RWPE1 (cell line): ENCODE data around the gene INTS11.

Source experiments
- CTCF ChIA-PET: fragments of 350-600 bp; sonication (Branson Sonifier 250); formaldehyde crosslinking; extraction: SDS; loops from one replicate; lab custom pipeline; 2021; lab: Yijun Ruan, JAX
- POLR2A ChIA-PET: fragments of 400-600 bp; formaldehyde crosslinking; extraction: SDS; loops from one replicate; lab custom pipeline; 2020; ENCODE audit warnings: antibody characterized with exemption; ENCODE audit not compliant: low non-redundant PET; lab: Yijun Ruan, JAX
- DNase-seq: peaks from one replicate; pipeline ENCODE4 v3.0.0; 2012; ENCODE audit warnings: low spot score
- H3K27ac ChIP-seq: fragments of 450-650 bp; 2 replicates; pipeline ENCODE4 v1.5.1; 2017
- TF ChIP-seq, protein P1 (sequence below): fragments of 450-650 bp; conservative IDR thresholded peaks from 2 replicates; pipeline ENCODE4 v1.5.1; 2017; ENCODE audit warnings: low read depth, mild to moderate bottlenecking

Gene INTS11

DNA sequence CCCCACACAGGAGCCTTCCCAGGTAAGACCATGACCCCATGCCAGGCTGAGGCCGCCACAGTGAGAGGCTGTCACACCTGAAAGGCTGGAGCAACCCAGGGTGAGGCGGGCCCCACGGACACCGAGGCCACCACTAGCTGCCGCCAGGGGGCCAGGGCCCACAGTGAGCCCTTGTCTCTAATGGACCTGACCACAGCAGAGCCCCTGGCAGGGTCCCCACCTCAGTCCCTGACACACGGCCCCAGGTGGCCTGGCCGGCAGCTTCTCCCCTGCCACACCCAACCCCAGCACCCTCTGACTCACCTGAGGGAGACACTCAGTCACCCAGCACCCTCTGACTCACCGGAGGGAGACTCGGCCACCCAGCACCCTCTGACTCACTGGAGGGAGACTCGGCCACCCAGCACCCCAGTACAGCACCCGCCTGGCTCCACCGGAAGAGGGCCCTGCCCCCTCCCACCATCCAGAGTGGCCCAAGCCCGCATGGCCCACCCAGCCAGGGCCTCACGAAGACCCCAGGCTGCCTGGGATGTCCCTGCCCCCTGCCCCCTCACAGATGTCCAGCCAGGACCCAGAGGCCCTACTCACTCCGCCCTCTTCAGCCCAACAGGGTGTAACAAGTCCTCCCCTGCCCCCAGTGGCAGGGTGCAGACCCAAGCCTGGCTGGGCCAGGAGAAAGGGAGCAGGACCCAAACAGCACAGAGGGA lies 20.3 kb upstream of the INTS11 start:
- CTCF ChIA-PET = interaction anchor here (0.5 to 1.5 kb wide), 6 partner anchors 11 to 1103 kb away, joined by 3 to 6 read pairs (median 5); no protein-coding TSS in a partner anchor

GRCh38 chr1:1343811-1344421 lies 19.5 kb upstream of the INTS11 start:
- DNase-seq = no peak
- TF ChIP-seq, protein P1, sequence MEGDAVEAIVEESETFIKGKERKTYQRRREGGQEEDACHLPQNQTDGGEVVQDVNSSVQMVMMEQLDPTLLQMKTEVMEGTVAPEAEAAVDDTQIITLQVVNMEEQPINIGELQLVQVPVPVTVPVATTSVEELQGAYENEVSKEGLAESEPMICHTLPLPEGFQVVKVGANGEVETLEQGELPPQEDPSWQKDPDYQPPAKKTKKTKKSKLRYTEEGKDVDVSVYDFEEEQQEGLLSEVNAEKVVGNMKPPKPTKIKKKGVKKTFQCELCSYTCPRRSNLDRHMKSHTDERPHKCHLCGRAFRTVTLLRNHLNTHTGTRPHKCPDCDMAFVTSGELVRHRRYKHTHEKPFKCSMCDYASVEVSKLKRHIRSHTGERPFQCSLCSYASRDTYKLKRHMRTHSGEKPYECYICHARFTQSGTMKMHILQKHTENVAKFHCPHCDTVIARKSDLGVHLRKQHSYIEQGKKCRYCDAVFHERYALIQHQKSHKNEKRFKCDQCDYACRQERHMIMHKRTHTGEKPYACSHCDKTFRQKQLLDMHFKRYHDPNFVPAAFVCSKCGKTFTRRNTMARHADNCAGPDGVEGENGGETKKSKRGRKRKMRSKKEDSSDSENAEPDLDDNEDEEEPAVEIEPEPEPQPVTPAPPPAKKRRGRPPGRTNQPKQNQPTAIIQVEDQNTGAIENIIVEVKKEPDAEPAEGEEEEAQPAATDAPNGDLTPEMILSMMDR = no peak
- ChIA-PET POLR2A (interaction anchor here (0.9 kb wide), 1 partner anchor 34 kb away, joined by 6 read pairs; no protein-coding TSS in a partner anchor), CTCF (interaction anchor here (0.7 to 1.1 kb wide), 2 partner anchors 29 to 45 kb away, joined by 4 to 6 read pairs; no protein-coding TSS in a partner anchor)
- peak overlapping the region; percentile 98 for H3K27ac ChIP-seq

More for the DNA sequence above, 20.3 kb upstream of the INTS11 start:
- POLR2A ChIA-PET = interaction anchor here (0.9 kb wide), 1 partner anchor 35 kb away, joined by 6 read pairs; no protein-coding TSS in a partner anchor
- peak overlapping the region; percentile 98 for H3K27ac ChIP-seq
- peak; percentile 93 for DNase-seq
- TF ChIP-seq, protein P1 = peak; percentile 71

DNA sequence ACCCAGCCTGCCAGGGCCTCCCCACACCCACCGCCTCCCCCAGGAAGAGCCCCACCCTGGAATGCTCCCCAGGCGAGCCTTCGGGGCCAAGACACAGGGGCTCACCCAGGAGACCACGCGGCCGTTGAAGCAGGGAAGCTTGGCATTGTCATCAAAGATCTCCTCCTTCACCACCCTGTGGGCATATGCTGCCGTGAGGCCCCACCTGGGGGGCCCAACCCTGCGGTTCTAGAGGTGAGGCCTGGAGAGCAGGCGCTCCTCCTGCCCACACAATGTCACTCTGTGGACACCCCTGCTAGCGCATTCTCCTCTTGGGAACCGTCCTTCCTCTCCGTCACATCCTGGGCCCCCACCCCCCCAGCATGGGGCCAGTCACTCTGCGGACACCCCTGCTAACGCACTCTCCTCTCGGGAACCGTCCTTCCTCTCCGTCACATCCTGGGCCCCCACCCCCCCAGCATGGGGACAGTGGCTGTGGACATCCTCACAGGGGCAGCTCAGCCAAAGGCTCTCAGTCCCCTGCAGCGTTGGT lies 18.2 kb upstream of the INTS11 start:
- CTCF ChIA-PET = interaction anchor here (0.6 kb wide), 1 partner anchor 16 kb away, joined by 4 read pairs; no protein-coding TSS in a partner anchor

GRCh38 chr1:1342061-1342562 lies 17.7 kb upstream of the INTS11 start:
- POLR2A ChIA-PET = no interaction called here
- CTCF ChIA-PET = no interaction called here
- no peak for DNase-seq
- TF ChIP-seq, protein P1 = no peak
- H3K27ac ChIP-seq = peak overlapping the region; percentile 98

More for the DNA sequence above, 18.2 kb upstream of the INTS11 start:
- POLR2A ChIA-PET = no interaction called here
- no peak for DNase-seq
- peak overlapping the region; percentile 98 for H3K27ac ChIP-seq
- TF ChIP-seq, protein P1 = no peak

DNA sequence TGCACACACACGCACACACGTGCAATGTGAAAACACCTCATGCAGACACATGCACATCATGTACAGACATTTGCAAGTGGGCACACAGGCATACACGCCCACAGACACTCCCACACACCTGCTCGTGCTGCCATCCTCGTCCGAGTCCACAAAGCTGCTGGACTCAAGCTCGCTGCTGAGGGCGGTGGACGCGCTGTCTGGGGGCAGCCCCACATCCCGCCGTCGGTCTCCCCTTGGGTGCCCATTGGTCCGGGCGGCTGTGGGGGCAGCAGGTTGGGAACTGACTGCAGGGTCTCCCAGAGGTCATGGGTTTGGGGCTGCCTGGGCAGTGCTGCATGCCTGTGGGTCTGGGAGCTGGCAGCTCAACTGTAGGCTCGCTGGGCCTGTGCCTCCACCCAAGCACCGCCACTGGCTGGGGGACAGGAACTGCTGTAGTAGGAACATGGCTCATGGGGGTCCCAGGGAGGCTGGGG lies 17.1 kb upstream of the INTS11 start:
- ChIA-PET CTCF (no interaction called here), POLR2A (no interaction called here)
- peak overlapping the region; percentile 98 for H3K27ac ChIP-seq
- TF ChIP-seq, protein P1 = no peak
- DNase-seq = no peak
